K562 (cell line): Measurements from ENCODE around the gene SOX8. TPM values are rescaled to one million over a fixed set of nuclear protein-coding genes. Genes with fewer than 3 reads are reported as not detected.

Experiments used
- ARNT ChIP-seq, 2 experiments: fragments of 450-650 bp; IDR thresholded peaks; 2 replicates each; pipeline ENCODE4 v1.6.1; 2016; ENCODE audit warnings: mild to moderate bottlenecking in 1 of 2
- ATF7 ChIP-seq: fragments of 450-650 bp; IDR thresholded peaks from 2 replicates; pipeline ENCODE4 v1.7.1; 2014; ENCODE audit warnings: mild to moderate bottlenecking, moderate library complexity
- CBFA2T3 ChIP-seq: fragments of 450-650 bp; IDR thresholded peaks from 2 replicates; pipeline ENCODE4 v1.6.1; 2017
- KLF13 ChIP-seq: fragments of 450-650 bp; IDR thresholded peaks from 2 replicates; pipeline ENCODE4 v1.6.1; 2016; ENCODE audit warnings: missing genetic modification characterization, low read depth, mild to moderate bottlenecking, missing compliant biosample characterization, moderate library complexity, borderline replicate concordance
- MCM5 ChIP-seq: fragments of 450-650 bp; IDR thresholded peaks from 2 replicates; pipeline ENCODE4 v1.6.1; 2016; ENCODE audit warnings: low read depth
- MCM7 ChIP-seq, 2 experiments: fragments of 450-650 bp; IDR thresholded peaks; 2 replicates each; pipeline ENCODE4 v1.6.1; 2016 to 2018
- MTF1 ChIP-seq: fragments of 250-450 bp; sonication (Bioruptor Pico); IDR thresholded peaks from 2 replicates; pipeline ENCODE4 v1.9.0; 2021; ENCODE audit warnings: moderate library complexity, mild to moderate bottlenecking, inconsistent platforms, borderline replicate concordance
- PRMT5 ChIP-seq: sonication (generic); formaldehyde crosslinking; IDR thresholded peaks from 2 replicates; pipeline ENCODE4 v1.5.0; 2020; ENCODE audit warnings: missing genetic modification reagents
- SOX6 ChIP-seq: fragments of 450-650 bp; IDR thresholded peaks from 2 replicates; pipeline ENCODE4 v1.6.1; 2014; ENCODE audit warnings: mild to moderate bottlenecking
- TEAD2 ChIP-seq: fragments of 450-650 bp; IDR thresholded peaks from 2 replicates; pipeline ENCODE4 v1.6.1; 2016; ENCODE audit warnings: missing genetic modification characterization, control low read depth, missing compliant biosample characterization
- ZNF146 ChIP-seq: IDR thresholded peaks from one replicate; pipeline ENCODE4 v1.6.1; 2018; ENCODE audit warnings: missing compliant biosample characterization; ENCODE audit not compliant: unreplicated experiment
- ZNF184 ChIP-seq: sonication (generic); formaldehyde crosslinking; IDR thresholded peaks from 2 replicates; pipeline ENCODE4 v1.5.0; 2020; ENCODE audit warnings: missing genetic modification reagents
- ZNF431 ChIP-seq: sonication (generic); formaldehyde crosslinking; IDR thresholded peaks from 2 replicates; pipeline ENCODE4 v1.8.0; 2022; ENCODE audit warnings: mild to moderate bottlenecking, missing genetic modification reagents
- ZNF780A ChIP-seq: fragments of 250-450 bp; sonication (Bioruptor Pico); IDR thresholded peaks from 2 replicates; pipeline ENCODE4 v1.5.0; 2021; ENCODE audit warnings: mild to moderate bottlenecking
- polyA plus RNA-seq, 8 experiments: library from polyadenylated mRNA; depleted of rRNA in 4 of 8; stranded (reverse) in 5 of 8; unstranded in 3 of 8; fragments of >200 nt; fragmentation: Nextera tagmentation in 2 of 8; fragmentation: Illumina TruSeq in 1 of 8; extraction: Ambion mirVana in 2 of 8; extraction: Trizol in 1 of 8; gene quantifications; 2 replicates each; pipeline versions ENCODE4 v1.2.1 to v1.2.3, GENCODE V29; 2011 to 2014; ENCODE audit warnings: inconsistent platforms in 1 of 8, missing spikeins in 1 of 8
- total RNA-seq, 7 experiments: library from RNA; depleted of rRNA in 6 of 7; stranded (reverse); fragments of >200 nt in 6 of 7; fragmentation: Illumina TruSeq in 2 of 7; extraction: Trizol in 2 of 7; gene quantifications; 2 replicates each; pipeline versions ENCODE4 v1.2.1 to v1.2.3, GENCODE V29; 2011 to 2021; ENCODE audit warnings: low replicate concordance in 1 of 7
- TF ChIP-seq, protein P1 (sequence below), 2 experiments: IDR thresholded peaks in 1 of 2; conservative IDR thresholded peaks in 1 of 2; 2 replicates each; pipeline ENCODE4 v1.6.1; 2016; ENCODE audit warnings: low read depth in 2 of 2, mild to moderate bottlenecking in 1 of 2, missing compliant biosample characterization in 1 of 2, missing genetic modification characterization in 1 of 2, moderate library complexity in 1 of 2
- TF ChIP-seq, protein P2 (sequence below): sonication (generic); formaldehyde crosslinking; IDR thresholded peaks from 2 replicates; pipeline ENCODE4 v1.8.0; 2022; ENCODE audit warnings: mild to moderate bottlenecking, missing genetic modification reagents
- TF ChIP-seq, protein P3 (sequence below): sonication (generic); formaldehyde crosslinking; IDR thresholded peaks from 2 replicates; pipeline ENCODE4 v1.8.1; 2023; ENCODE audit warnings: mild to moderate bottlenecking, missing genetic modification reagents
- TF ChIP-seq, protein P4 (sequence below): fragments of 150-350 bp; conservative IDR thresholded peaks from 2 replicates; pipeline ENCODE4 v1.6.1; 2014; ENCODE audit warnings: low read length

SOX8 gene
- total and polyA plus RNA-seq, 9 of the 15 experiments (the other 6 are each of a cell fraction or from before 2014, with no cell fraction given): 0.07 to 0.15 (median 0.15) TPM; not detected in 6

DNA sequence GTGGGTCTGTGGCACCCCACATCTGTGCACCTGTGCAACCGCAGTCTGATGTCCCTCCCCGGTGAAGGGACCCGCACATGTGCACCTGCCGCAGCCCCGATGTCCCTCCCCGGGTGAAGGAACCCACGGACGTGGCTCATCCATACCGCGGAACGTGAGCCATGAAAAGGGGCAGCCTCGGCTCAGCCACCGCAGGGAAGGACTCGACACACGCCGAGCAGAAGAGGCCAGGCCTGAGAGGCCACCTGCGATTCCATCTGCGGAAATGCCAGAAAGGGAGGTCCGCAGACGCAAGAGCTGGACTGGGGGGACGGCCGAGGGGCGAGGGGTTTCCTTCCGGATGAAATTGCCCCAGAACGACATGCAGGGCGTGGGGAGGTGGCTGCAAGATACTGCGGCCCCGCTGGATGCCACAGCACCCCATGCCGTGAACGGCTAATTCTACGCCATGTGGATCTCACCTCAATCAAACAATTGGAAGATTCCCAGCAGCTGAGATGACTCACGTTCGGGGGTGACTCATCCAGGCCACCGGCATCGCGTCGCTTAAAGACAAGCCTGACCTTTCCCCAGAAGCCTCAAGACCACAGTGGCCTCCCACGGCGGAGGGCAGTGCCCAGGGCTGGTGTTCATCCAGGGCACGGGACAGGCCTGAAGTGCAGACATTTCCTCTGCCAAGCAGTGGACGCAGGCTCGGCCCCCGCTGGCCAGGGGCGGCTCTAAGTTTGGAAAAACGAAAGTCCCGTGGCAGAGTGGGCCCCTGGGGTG lies 21.0 kb downstream of the SOX8 start (continued):
- TF ChIP-seq, protein P1, sequence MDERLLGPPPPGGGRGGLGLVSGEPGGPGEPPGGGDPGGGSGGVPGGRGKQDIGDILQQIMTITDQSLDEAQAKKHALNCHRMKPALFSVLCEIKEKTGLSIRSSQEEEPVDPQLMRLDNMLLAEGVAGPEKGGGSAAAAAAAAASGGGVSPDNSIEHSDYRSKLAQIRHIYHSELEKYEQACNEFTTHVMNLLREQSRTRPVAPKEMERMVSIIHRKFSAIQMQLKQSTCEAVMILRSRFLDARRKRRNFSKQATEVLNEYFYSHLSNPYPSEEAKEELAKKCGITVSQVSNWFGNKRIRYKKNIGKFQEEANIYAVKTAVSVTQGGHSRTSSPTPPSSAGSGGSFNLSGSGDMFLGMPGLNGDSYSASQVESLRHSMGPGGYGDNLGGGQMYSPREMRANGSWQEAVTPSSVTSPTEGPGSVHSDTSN (CRISPR knock-in tag; IDR thresholded peaks at IDR 0.05; ENCODE audit: low read depth): no peak
- TF ChIP-seq, protein P1 (tag; conservative IDR thresholded peaks at IDR 0.05; ENCODE audit: low read depth): no peak
- TF ChIP-seq ZNF431 (CRISPR knock-in tag) (no peak), ZNF184 (CRISPR knock-in tag) (no peak), PRMT5 (no peak), ZNF780A (CRISPR knock-in tag) (no peak), CBFA2T3 (peak; percentile 36; the same call in 1 of the 2 replicates), SOX6 (peak; percentile 60), ZNF146 (CRISPR knock-in tag) (no peak), TEAD2 (tag) (no peak), KLF13 (tag) (no peak), MCM7 (IDR thresholded peaks at IDR 0.05) (no peak), ARNT (IDR thresholded peaks at IDR 0.05) (no peak), ATF7 (peak; percentile 71; the same call in 1 of the 2 replicates), MCM5 (no peak), MTF1 (CRISPR knock-in tag) (no peak)
- TF ChIP-seq, protein P2, sequence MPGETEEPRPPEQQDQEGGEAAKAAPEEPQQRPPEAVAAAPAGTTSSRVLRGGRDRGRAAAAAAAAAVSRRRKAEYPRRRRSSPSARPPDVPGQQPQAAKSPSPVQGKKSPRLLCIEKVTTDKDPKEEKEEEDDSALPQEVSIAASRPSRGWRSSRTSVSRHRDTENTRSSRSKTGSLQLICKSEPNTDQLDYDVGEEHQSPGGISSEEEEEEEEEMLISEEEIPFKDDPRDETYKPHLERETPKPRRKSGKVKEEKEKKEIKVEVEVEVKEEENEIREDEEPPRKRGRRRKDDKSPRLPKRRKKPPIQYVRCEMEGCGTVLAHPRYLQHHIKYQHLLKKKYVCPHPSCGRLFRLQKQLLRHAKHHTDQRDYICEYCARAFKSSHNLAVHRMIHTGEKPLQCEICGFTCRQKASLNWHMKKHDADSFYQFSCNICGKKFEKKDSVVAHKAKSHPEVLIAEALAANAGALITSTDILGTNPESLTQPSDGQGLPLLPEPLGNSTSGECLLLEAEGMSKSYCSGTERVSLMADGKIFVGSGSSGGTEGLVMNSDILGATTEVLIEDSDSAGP (CRISPR knock-in tag): no peak
- TF ChIP-seq, protein P3, sequence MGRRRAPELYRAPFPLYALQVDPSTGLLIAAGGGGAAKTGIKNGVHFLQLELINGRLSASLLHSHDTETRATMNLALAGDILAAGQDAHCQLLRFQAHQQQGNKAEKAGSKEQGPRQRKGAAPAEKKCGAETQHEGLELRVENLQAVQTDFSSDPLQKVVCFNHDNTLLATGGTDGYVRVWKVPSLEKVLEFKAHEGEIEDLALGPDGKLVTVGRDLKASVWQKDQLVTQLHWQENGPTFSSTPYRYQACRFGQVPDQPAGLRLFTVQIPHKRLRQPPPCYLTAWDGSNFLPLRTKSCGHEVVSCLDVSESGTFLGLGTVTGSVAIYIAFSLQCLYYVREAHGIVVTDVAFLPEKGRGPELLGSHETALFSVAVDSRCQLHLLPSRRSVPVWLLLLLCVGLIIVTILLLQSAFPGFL (CRISPR knock-in tag): no peak
- TF ChIP-seq, protein P4, sequence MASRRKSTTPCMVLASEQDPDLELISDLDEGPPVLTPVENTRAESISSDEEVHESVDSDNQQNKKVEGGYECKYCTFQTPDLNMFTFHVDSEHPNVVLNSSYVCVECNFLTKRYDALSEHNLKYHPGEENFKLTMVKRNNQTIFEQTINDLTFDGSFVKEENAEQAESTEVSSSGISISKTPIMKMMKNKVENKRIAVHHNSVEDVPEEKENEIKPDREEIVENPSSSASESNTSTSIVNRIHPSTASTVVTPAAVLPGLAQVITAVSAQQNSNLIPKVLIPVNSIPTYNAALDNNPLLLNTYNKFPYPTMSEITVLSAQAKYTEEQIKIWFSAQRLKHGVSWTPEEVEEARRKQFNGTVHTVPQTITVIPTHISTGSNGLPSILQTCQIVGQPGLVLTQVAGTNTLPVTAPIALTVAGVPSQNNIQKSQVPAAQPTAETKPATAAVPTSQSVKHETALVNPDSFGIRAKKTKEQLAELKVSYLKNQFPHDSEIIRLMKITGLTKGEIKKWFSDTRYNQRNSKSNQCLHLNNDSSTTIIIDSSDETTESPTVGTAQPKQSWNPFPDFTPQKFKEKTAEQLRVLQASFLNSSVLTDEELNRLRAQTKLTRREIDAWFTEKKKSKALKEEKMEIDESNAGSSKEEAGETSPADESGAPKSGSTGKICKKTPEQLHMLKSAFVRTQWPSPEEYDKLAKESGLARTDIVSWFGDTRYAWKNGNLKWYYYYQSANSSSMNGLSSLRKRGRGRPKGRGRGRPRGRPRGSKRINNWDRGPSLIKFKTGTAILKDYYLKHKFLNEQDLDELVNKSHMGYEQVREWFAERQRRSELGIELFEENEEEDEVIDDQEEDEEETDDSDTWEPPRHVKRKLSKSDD: no peak
